Body of pancreas (tissue), 4 donors: Measurements from ENCODE around the gene BDKRB2.

Source experiments
- CTCF ChIP-seq, 7 experiments: fragments of 450-650 bp in 4 of 7; fragments of 200-600 bp in 3 of 7; sonication (generic) in 3 of 7; IDR thresholded peaks; one replicate each; pipeline ENCODE4 v1.5.1; 2016 to 2019; ENCODE audit warnings: antibody characterized with exemption in 7 of 7
- POLR2A ChIP-seq, 3 donors: fragments of 450-650 bp; IDR thresholded peaks; one replicate each; pipeline ENCODE4 v1.6.1; 2016; ENCODE audit warnings: antibody characterized with exemption in 3 of 3, mild to moderate bottlenecking in 2 of 3

- TF ChIP-seq CTCF (IDR thresholded peaks at IDR 0.05), result no peak
- TF ChIP-seq POLR2A (IDR thresholded peaks at IDR 0.05), result no peak
These were observed 33.6 kb upstream of the BDKRB2 start for GRCh38 chr14:96170961-96171592.
